Panc1 (cell line): ENCODE measurements around the gene TEF. TPM values are rescaled to one million over a fixed set of nuclear protein-coding genes. Genes with fewer than 3 reads are reported as not detected.

Source experiments
- ATAC-seq: fragments of 200-7000 bp; cut with Tn5 transposase; 2 replicates; pipeline ENCODE4 v1.9.1; 2020; ENCODE audit warnings: mild to moderate bottlenecking, moderate library complexity
- BruUV-seq: library from RNA; stranded (reverse); fragments of 400-500 nt; replicated peaks from 2 replicates; lab custom pipeline; 2021; lab: Mats Ljungman, UMichigan
- CTCF ChIA-PET: fragments of 300-600 bp; sonication (Branson Sonifier 250); formaldehyde crosslinking; loops from one replicate; lab custom pipeline; 2022; ENCODE audit warnings: antibody characterized with exemption; lab: Charles Lee
- POLR2A ChIA-PET: fragments of 300-600 bp; sonication (Branson Sonifier 250); formaldehyde crosslinking; loops from one replicate; lab custom pipeline; 2022; ENCODE audit warnings: antibody characterized with exemption; lab: Charles Lee
- DNase-seq: peaks from one replicate; pipeline ENCODE4 v3.0.0-alpha.2; 2010; ENCODE audit warnings: low read depth, low spot score
- H3K27ac ChIP-seq: 2 replicates; pipeline ENCODE4 v1.5.1; 2011; ENCODE audit warnings: mild to moderate bottlenecking, low read length, inconsistent platforms
- H3K27me3 ChIP-seq: fragments of 200-500 bp; sonication (Bioruptor generic); 2 replicates; pipeline ENCODE4 v1.6.0; 2014; ENCODE audit warnings: low read length, inconsistent platforms; ENCODE audit not compliant: control insufficient read depth, insufficient read depth
- H3K36me3 ChIP-seq: fragments of 200-500 bp; sonication (Bioruptor generic); 2 replicates; pipeline ENCODE4 v1.5.1; 2014; ENCODE audit warnings: inconsistent platforms, mild to moderate bottlenecking, low read length, moderate library complexity; ENCODE audit not compliant: control insufficient read depth, insufficient read depth
- H3K4me1 ChIP-seq: 2 replicates; pipeline ENCODE4 v1.5.1; 2011; ENCODE audit warnings: inconsistent platforms, mild to moderate bottlenecking, low read length, moderate library complexity; ENCODE audit not compliant: control insufficient read depth, insufficient read depth
- H3K4me3 ChIP-seq, 2 experiments: 2 replicates each; pipeline ENCODE4 v1.5.1; 2011 to 2012; ENCODE audit warnings: low read depth in 2 of 2, low read length in 2 of 2, mild to moderate bottlenecking in 2 of 2, inconsistent platforms in 1 of 2, moderate library complexity in 1 of 2
- H3K9me3 ChIP-seq: fragments of 200-500 bp; sonication (Bioruptor generic); 2 replicates; pipeline ENCODE4 v1.5.1; 2014; ENCODE audit warnings: low read depth, mild to moderate bottlenecking, inconsistent platforms, low read length, moderate library complexity; ENCODE audit not compliant: control insufficient read depth, insufficient read depth
- POLR2AphosphoS5 ChIP-seq: IDR thresholded peaks from 2 replicates; pipeline ENCODE4 v1.6.1; 2012; ENCODE audit warnings: mild to moderate bottlenecking, low read depth, low read length, moderate library complexity
- SIN3A ChIP-seq: IDR thresholded peaks from 2 replicates; pipeline ENCODE4 v1.6.1; 2012; ENCODE audit warnings: low read depth, mild to moderate bottlenecking, low read length, moderate library complexity, borderline replicate concordance; ENCODE audit not compliant: insufficient read depth
- TCF7L2 ChIP-seq: IDR thresholded peaks from 2 replicates; pipeline ENCODE4 v1.6.1; 2011; ENCODE audit warnings: mild to moderate bottlenecking, low read depth, low read length, inconsistent platforms
- in situ Hi-C: cut with HindIII; loops from 2 replicates; pipeline ENCODE4 v1.10.0; 2016; ENCODE audit warnings: low sequenced_read_pairs, low pct_unique_long_range_greater_than_20kb
- intact Hi-C: fragments of 100-400 bp; cut with micrococcal nuclease; formaldehyde crosslinking; loops from one replicate; pipeline ENCODE4 v1.10.0; 2022; ENCODE audit not compliant: unreplicated experiment
- total RNA-seq: library from RNA; stranded (reverse); gene quantifications from one replicate; pipeline ENCODE4 v1.2.1, GENCODE V29; 2021; ENCODE audit not compliant: unreplicated experiment
- TF ChIP-seq, protein P1 (sequence below), 2 experiments: IDR thresholded peaks; 2 replicates each; pipeline ENCODE4 v1.6.1; 2011 to 2012; ENCODE audit warnings: low read depth in 2 of 2, control low read depth in 1 of 2, low read length in 1 of 2, mild to moderate bottlenecking in 1 of 2, moderate library complexity in 1 of 2; ENCODE audit not compliant: insufficient read depth in 1 of 2
- TF ChIP-seq, protein P2 (sequence below): fragments of 450-650 bp; IDR thresholded peaks from 2 replicates; pipeline ENCODE4 v1.5.1; 2017; ENCODE audit warnings: mild to moderate bottlenecking

TEF gene
- total RNA-seq, 1 experiment from 2014 or later = 7.8 TPM

DNA sequence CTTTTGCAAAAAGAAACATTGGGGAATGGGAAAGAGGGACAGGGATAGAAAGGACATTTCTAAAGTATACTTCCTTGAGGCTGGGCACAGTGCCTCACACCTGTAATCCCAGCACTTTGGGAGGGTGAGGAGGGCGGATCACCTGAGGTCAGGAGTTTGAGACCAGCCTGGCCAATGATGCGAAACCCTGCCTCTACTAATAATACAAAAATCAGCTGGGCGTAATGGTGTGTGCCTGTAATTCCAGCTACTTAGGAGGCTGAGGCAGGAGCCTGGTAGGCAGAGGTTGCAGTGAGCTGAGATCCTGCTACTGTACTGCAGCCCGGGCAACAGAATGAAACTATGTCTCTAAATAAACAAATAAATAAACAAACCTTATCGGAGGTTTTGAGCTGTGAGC is 16.3 kb upstream of the TEF start:
- POLR2A ChIA-PET = no interaction called here
- ATAC-seq (no peak), DNase-seq (no peak)
- no TSS peak for BruUV-seq
- Histone ChIP-seq H3K36me3 (no peaks in the 10 kb centered on the region), H3K4me3 (no peak overlapping the region), H3K4me1 (peaks cover 14% of the 10 kb centered on the region), H3K9me3 (no peaks in the 10 kb centered on the region), H3K27me3 (no peaks in the 10 kb centered on the region), H3K27ac (no peak overlapping the region)
- intact Hi-C loops (no loop called here), in situ Hi-C loops (no loop called here)
- TF ChIP-seq, protein P1, sequence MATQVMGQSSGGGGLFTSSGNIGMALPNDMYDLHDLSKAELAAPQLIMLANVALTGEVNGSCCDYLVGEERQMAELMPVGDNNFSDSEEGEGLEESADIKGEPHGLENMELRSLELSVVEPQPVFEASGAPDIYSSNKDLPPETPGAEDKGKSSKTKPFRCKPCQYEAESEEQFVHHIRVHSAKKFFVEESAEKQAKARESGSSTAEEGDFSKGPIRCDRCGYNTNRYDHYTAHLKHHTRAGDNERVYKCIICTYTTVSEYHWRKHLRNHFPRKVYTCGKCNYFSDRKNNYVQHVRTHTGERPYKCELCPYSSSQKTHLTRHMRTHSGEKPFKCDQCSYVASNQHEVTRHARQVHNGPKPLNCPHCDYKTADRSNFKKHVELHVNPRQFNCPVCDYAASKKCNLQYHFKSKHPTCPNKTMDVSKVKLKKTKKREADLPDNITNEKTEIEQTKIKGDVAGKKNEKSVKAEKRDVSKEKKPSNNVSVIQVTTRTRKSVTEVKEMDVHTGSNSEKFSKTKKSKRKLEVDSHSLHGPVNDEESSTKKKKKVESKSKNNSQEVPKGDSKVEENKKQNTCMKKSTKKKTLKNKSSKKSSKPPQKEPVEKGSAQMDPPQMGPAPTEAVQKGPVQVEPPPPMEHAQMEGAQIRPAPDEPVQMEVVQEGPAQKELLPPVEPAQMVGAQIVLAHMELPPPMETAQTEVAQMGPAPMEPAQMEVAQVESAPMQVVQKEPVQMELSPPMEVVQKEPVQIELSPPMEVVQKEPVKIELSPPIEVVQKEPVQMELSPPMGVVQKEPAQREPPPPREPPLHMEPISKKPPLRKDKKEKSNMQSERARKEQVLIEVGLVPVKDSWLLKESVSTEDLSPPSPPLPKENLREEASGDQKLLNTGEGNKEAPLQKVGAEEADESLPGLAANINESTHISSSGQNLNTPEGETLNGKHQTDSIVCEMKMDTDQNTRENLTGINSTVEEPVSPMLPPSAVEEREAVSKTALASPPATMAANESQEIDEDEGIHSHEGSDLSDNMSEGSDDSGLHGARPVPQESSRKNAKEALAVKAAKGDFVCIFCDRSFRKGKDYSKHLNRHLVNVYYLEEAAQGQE (IDR thresholded peaks at IDR 0.05; ENCODE audit: insufficient read depth in 1 of 2, low read depth in 2 of 2, low read length in 1 of 2) = no peak
- TF ChIP-seq POLR2AphosphoS5 (no peak), TCF7L2 (no peak), SIN3A (no peak)
- TF ChIP-seq, protein P2, sequence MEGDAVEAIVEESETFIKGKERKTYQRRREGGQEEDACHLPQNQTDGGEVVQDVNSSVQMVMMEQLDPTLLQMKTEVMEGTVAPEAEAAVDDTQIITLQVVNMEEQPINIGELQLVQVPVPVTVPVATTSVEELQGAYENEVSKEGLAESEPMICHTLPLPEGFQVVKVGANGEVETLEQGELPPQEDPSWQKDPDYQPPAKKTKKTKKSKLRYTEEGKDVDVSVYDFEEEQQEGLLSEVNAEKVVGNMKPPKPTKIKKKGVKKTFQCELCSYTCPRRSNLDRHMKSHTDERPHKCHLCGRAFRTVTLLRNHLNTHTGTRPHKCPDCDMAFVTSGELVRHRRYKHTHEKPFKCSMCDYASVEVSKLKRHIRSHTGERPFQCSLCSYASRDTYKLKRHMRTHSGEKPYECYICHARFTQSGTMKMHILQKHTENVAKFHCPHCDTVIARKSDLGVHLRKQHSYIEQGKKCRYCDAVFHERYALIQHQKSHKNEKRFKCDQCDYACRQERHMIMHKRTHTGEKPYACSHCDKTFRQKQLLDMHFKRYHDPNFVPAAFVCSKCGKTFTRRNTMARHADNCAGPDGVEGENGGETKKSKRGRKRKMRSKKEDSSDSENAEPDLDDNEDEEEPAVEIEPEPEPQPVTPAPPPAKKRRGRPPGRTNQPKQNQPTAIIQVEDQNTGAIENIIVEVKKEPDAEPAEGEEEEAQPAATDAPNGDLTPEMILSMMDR = no peak
- CTCF ChIA-PET = no interaction called here

DNA sequence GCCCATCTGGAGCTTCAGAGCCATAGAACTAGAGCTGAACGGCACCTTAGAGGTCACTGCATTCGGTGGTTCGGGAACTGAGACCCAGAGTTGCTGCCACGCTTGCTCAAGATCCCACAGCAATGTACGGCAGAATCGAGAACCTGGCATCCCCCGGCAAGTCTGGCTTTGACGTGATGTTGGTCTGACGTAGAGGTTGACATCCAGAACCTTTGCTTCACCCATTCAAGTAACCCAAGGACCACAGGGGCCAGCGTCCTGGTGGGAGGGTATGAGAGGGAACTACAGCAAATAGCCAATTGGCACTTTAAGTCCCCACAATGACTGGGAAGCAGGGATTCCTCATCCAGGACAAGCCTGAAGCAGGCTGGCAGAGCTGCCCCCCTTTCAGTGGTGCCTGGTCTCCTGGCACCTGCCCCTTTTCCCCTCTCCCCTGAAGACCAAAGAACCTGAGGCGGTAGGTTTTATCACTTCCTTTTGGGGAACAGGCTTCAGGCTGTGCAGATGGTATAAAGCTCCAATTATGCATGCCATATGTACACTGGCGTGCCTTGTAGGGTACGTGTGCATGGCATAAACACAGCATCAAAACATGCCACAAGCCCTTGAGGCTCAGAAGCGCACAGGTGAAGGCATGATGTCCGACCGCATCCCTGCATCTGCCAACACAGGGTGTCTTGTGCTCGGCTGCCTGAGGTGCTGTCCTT is 15.3 kb upstream of the TEF start:
- H3K4me1 ChIP-seq = peaks cover 14% of the 10 kb centered on the region
- intact Hi-C loops (no loop called here), in situ Hi-C loops (no loop called here)
- BruUV-seq = no TSS peak
- ChIA-PET POLR2A (no interaction called here), CTCF (no interaction called here)
- no peak for DNase-seq
- no peak for TF ChIP-seq POLR2AphosphoS5
- TF ChIP-seq, protein P2 = no peak
- TF ChIP-seq, protein P1 (IDR thresholded peaks at IDR 0.05; ENCODE audit: insufficient read depth in 1 of 2, low read depth in 2 of 2, low read length in 1 of 2) = no peak
- TF ChIP-seq SIN3A = no peak
- TF ChIP-seq TCF7L2 = no peak
- ATAC-seq = 0 out of 2 replicates have a peak, but pooled peaks have one; percentile 2
- H3K9me3 ChIP-seq = no peaks in the 10 kb centered on the region
- H3K4me3 ChIP-seq = no peak overlapping the region
- no peak overlapping the region for H3K27ac ChIP-seq
- no peaks in the 10 kb centered on the region for H3K36me3 ChIP-seq
- no peaks in the 10 kb centered on the region for H3K27me3 ChIP-seq
